Transverse colon (tissue), 4 donors: ENCODE data around the gene ACO1.

Source experiments
- CTCF ChIP-seq, 5 experiments: fragments of 200-600 bp in 3 of 5; fragments of 450-650 bp in 2 of 5; sonication (generic) in 3 of 5; IDR thresholded peaks; 1 replicate in 2 of 5; 2 replicates in 3 of 5; pipeline ENCODE4 v1.5.1; 2016 to 2017; ENCODE audit warnings: antibody characterized with exemption in 5 of 5, inconsistent platforms in 3 of 5, mild to moderate bottlenecking in 2 of 5, moderate library complexity in 1 of 5
- EP300 ChIP-seq: sonication (generic); formaldehyde crosslinking; IDR thresholded peaks from one replicate; pipeline ENCODE4 v1.6.1; 2017; ENCODE audit warnings: antibody characterized with exemption, low read depth
- POLR2AphosphoS5 ChIP-seq, 3 donors: sonication (generic); formaldehyde crosslinking; IDR thresholded peaks; one replicate each; pipeline ENCODE4 v1.6.1; 2016; ENCODE audit warnings: antibody characterized with exemption in 3 of 3

- TF ChIP-seq CTCF (IDR thresholded peaks at IDR 0.05) (no peak), EP300 (no peak), POLR2AphosphoS5 (IDR thresholded peaks at IDR 0.05) (no peak)
Observed at GRCh38 chr9:32497921-32498320, 113.5 kb downstream of the ACO1 start.
